ENCODE measurements around the gene RAB30.

DNA sequence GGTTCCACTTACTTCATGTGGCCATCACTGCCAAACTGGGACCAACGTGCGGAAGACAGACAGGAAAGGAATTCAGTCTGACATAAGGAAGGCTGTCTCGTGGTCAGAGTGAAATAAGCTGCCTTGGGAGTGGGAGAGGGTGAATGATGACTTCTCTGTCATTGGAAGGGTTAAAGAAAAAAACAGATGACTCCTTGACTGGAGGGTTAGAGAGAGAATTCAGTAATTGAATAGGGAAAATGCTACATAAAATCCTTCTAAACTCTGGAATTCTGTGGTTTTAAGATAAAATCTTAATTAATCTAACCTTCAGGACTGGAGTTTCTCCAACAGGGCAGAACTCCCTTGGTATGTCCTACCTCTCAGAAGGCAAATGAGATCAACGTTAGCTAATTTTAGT is 33.8 kb downstream of the RAB30 start:
- TF ChIP-seq, protein P1, sequence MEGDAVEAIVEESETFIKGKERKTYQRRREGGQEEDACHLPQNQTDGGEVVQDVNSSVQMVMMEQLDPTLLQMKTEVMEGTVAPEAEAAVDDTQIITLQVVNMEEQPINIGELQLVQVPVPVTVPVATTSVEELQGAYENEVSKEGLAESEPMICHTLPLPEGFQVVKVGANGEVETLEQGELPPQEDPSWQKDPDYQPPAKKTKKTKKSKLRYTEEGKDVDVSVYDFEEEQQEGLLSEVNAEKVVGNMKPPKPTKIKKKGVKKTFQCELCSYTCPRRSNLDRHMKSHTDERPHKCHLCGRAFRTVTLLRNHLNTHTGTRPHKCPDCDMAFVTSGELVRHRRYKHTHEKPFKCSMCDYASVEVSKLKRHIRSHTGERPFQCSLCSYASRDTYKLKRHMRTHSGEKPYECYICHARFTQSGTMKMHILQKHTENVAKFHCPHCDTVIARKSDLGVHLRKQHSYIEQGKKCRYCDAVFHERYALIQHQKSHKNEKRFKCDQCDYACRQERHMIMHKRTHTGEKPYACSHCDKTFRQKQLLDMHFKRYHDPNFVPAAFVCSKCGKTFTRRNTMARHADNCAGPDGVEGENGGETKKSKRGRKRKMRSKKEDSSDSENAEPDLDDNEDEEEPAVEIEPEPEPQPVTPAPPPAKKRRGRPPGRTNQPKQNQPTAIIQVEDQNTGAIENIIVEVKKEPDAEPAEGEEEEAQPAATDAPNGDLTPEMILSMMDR (IDR thresholded peaks at IDR 0.05) = no peak
- no peak for TF ChIP-seq POLR2A (IDR thresholded peaks at IDR 0.05)

Data from gastroesophageal sphincter (tissue), 3 donors.